DMS 273 (cell line): ENCODE measurements around the gene SIRT3.
"Not testable (repeated sequence)": the region's sequence is repeated elsewhere in the genome, so short reads cannot be mapped to it uniquely, and the experiment has no call there.

Experiments used
- DNase-seq: peaks from one replicate; lab custom pipeline; 2025; ENCODE audit not compliant: unreplicated experiment; lab: John Stamatoyannopoulos, UW

SIRT3 gene

GRCh38 chr11:204587-205109 is 31.5 kb downstream of the SIRT3 start:
- no peak for DNase-seq

- DNase-seq, result no peak
Measured at GRCh38 chr11:203945-204586, 32.1 kb downstream of the SIRT3 start.

- DNase-seq, result no peak
Measured at GRCh38 chr11:203056-203944, 32.8 kb downstream of the SIRT3 start.

GRCh38 chr11:202490-202889 is 33.7 kb downstream of the SIRT3 start:
- no peak for DNase-seq

- DNase-seq, result no peak
Measured at GRCh38 chr11:201966-202365, 34.2 kb downstream of the SIRT3 start.

- DNase-seq, result no peak
Measured at GRCh38 chr11:200224-201003, 35.7 kb downstream of the SIRT3 start.

- peak; percentile 49 for DNase-seq
Measured at GRCh38 chr11:199782-200181, 36.4 kb downstream of the SIRT3 start.

- DNase-seq, result no peak
Measured at GRCh38 chr11:199004-199581, 37.0 kb downstream of the SIRT3 start.

- no peak for DNase-seq
Measured at GRCh38 chr11:198236-198806, 37.8 kb downstream of the SIRT3 start.

GRCh38 chr11:197741-198235 is 38.4 kb downstream of the SIRT3 start:
- DNase-seq, result no peak

- no peak for DNase-seq
Measured at GRCh38 chr11:196786-197731, 39.1 kb downstream of the SIRT3 start.

- not testable (repeated sequence) for DNase-seq
Measured at GRCh38 chr11:193481-193880, 42.7 kb downstream of the SIRT3 start.

- not testable (repeated sequence) for DNase-seq
Measured at GRCh38 chr11:192674-193128, 43.4 kb downstream of the SIRT3 start, which contains the start of gene SCGB1C1. Gene SCGB1C1 (plus strand): TSS chr11:193078. CDS start chr11:193100, 22 bp downstream.

- DNase-seq, result not testable (repeated sequence)
Measured at GRCh38 chr11:191490-192478, 44.4 kb downstream of the SIRT3 start.

- not testable (repeated sequence) for DNase-seq
Measured at GRCh38 chr11:190546-190945, 45.6 kb downstream of the SIRT3 start.

- DNase-seq, result not testable (repeated sequence)
Measured at GRCh38 chr11:189843-190311, 46.3 kb downstream of the SIRT3 start.

- DNase-seq, result not testable (repeated sequence)
Measured at GRCh38 chr11:189200-189783, 46.9 kb downstream of the SIRT3 start.
